HL-60 (cell line): ENCODE data around the gene RNF130.

Experiments used
- DNase-seq, 2 experiments: peaks; one replicate each; pipeline ENCODE4 v3.0.0-alpha.2; 2010 to 2020; ENCODE audit warnings: low read depth in 1 of 2, low spot score in 1 of 2
- H3K27ac ChIP-seq: fragments of 250-450 bp; sonication (Bioruptor Pico); replicated peaks from 2 replicates; pipeline ENCODE4 v1.5.1; 2020; ENCODE audit warnings: mild to moderate bottlenecking, moderate library complexity
- H3K27me3 ChIP-seq: fragments of 250-450 bp; sonication (Bioruptor Pico); 2 replicates; pipeline ENCODE4 v1.5.1; 2021; ENCODE audit warnings: mild to moderate bottlenecking, moderate library complexity; ENCODE audit not compliant: insufficient read depth, poor library complexity, severe bottlenecking
- H3K4me3 ChIP-seq: replicated peaks from 2 replicates; pipeline ENCODE4 v1.5.1; 2011; ENCODE audit warnings: mild to moderate bottlenecking, control low read depth, low read length; ENCODE audit not compliant: insufficient read depth
- CTCF ChIP-seq: IDR thresholded peaks from one replicate; pipeline ENCODE4 v1.5.1; 2011; ENCODE audit warnings: low read length, control low read depth, inconsistent platforms; ENCODE audit not compliant: insufficient read depth
- GABPA ChIP-seq: IDR thresholded peaks from 2 replicates; pipeline ENCODE4 v1.6.1; 2012; ENCODE audit warnings: low read depth
- POLR2AphosphoS5 ChIP-seq: IDR thresholded peaks from 2 replicates; pipeline ENCODE4 v1.6.1; 2012; ENCODE audit warnings: low read depth
- SPI1 ChIP-seq: IDR thresholded peaks from 2 replicates; pipeline ENCODE4 v1.6.1; 2012; ENCODE audit warnings: low read depth, mild to moderate bottlenecking, borderline replicate concordance
- TF ChIP-seq, protein P1 (sequence below): IDR thresholded peaks from 2 replicates; pipeline ENCODE4 v1.6.1; 2012; ENCODE audit warnings: low read depth; ENCODE audit not compliant: insufficient replicate concordance

RNF130 gene

GRCh38 chr5:179973391-179973790 lies 98.2 kb downstream of the RNF130 start:
- no peak overlapping the region for H3K4me3 ChIP-seq
- DNase-seq: no peak
- no peak for TF ChIP-seq CTCF
- TF ChIP-seq, protein P1, sequence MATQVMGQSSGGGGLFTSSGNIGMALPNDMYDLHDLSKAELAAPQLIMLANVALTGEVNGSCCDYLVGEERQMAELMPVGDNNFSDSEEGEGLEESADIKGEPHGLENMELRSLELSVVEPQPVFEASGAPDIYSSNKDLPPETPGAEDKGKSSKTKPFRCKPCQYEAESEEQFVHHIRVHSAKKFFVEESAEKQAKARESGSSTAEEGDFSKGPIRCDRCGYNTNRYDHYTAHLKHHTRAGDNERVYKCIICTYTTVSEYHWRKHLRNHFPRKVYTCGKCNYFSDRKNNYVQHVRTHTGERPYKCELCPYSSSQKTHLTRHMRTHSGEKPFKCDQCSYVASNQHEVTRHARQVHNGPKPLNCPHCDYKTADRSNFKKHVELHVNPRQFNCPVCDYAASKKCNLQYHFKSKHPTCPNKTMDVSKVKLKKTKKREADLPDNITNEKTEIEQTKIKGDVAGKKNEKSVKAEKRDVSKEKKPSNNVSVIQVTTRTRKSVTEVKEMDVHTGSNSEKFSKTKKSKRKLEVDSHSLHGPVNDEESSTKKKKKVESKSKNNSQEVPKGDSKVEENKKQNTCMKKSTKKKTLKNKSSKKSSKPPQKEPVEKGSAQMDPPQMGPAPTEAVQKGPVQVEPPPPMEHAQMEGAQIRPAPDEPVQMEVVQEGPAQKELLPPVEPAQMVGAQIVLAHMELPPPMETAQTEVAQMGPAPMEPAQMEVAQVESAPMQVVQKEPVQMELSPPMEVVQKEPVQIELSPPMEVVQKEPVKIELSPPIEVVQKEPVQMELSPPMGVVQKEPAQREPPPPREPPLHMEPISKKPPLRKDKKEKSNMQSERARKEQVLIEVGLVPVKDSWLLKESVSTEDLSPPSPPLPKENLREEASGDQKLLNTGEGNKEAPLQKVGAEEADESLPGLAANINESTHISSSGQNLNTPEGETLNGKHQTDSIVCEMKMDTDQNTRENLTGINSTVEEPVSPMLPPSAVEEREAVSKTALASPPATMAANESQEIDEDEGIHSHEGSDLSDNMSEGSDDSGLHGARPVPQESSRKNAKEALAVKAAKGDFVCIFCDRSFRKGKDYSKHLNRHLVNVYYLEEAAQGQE: no peak
- no peak for TF ChIP-seq POLR2AphosphoS5
- TF ChIP-seq GABPA: no peak
- TF ChIP-seq SPI1: no peak
- no peak overlapping the region for H3K27ac ChIP-seq
- no peaks in the 10 kb centered on the region for H3K27me3 ChIP-seq

DNA sequence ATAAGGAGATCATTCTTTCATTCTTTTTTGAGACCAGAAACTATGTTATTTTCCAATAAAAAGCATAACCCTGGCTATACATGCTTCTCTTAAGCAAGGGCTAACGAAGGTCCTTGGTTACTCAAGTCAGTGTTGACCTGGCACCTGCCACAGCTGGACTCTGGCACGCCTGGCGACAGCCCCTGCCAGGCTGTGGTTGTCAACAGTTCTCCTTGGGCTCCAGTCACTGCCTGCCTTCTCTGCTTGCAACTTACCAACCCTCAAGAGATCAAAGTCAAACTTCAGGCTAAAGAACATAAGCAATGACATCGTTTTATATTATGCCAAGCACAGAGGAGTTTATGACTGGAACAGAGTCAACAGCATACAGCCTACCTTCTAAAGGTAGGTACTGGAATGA lies 102.4 kb downstream of the RNF130 start:
- no peak for DNase-seq
- no peak overlapping the region for H3K4me3 ChIP-seq
- no peaks in the 10 kb centered on the region for H3K27me3 ChIP-seq
- no peak overlapping the region for H3K27ac ChIP-seq
- TF ChIP-seq GABPA (no peak), CTCF (no peak), POLR2AphosphoS5 (no peak), SPI1 (no peak)
- TF ChIP-seq, protein P1: no peak

DNA sequence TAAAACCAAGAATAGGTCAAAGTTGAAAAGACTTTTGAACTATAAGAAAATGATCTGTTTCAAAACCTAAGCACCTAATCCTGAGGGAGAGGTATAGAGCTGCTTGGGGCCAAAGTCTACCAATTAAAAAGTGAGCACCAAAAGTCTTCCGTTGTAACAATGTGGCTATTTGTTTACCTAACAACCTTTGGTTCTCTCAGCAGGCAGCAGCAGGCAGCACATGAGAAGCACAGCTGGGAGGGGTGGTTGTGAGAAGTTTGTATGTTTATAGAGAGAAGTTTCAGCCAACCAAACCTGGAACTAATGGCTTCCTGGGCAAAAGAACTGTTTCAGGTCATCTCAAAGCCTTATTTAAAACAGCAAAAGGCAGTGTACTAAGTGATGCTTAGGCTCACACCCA lies 104.1 kb downstream of the RNF130 start:
- no peak for DNase-seq
- TF ChIP-seq GABPA (no peak), SPI1 (no peak), CTCF (no peak), POLR2AphosphoS5 (no peak)
- TF ChIP-seq, protein P1: no peak
- H3K27me3 ChIP-seq: no peaks in the 10 kb centered on the region
- no peak overlapping the region for H3K4me3 ChIP-seq
- H3K27ac ChIP-seq: no peak overlapping the region
